Aorta (tissue), 5 donors: ENCODE data around the gene SMAD1. TPM values are rescaled to one million over a fixed set of nuclear protein-coding genes. Genes with fewer than 3 reads are reported as not detected.
A peak's percentile ranks its signal among the peaks of the same experiment; 100 is the strongest.

Experiments
- ATAC-seq: fragments of 200-7000 bp; cut with Tn5 transposase; one replicate; pipeline ENCODE4 v1.9.1; 2022; ENCODE audit warnings: moderate library complexity; ENCODE audit not compliant: low FRiP score
- DNase-seq, 2 donors: peaks; one replicate each; pipeline ENCODE4 v3.0.0-alpha.2; 2020
- H3K27ac ChIP-seq, 2 donors: one replicate each; pipeline ENCODE4 v1.5.1; 2013; ENCODE audit warnings: low read length in 2 of 2, mild to moderate bottlenecking in 2 of 2, moderate library complexity in 2 of 2, control low read depth in 1 of 2, inconsistent platforms in 1 of 2, low read depth in 1 of 2
- H3K27me3 ChIP-seq, 2 donors: one replicate each; pipeline ENCODE4 v1.6.1; 2013; ENCODE audit warnings: control low read depth in 1 of 2, low read length in 1 of 2, mild to moderate bottlenecking in 1 of 2, moderate library complexity in 1 of 2; ENCODE audit not compliant: insufficient read depth in 2 of 2, control insufficient read depth in 1 of 2
- H3K36me3 ChIP-seq, 2 donors: one replicate each; pipeline ENCODE4 v1.6.1; 2013; ENCODE audit warnings: control low read depth in 1 of 2, low read length in 1 of 2, mild to moderate bottlenecking in 1 of 2; ENCODE audit not compliant: insufficient read depth in 2 of 2, control insufficient read depth in 1 of 2
- H3K4me1 ChIP-seq, 2 donors: one replicate each; pipeline ENCODE4 v1.6.1; 2013; ENCODE audit warnings: low read length in 2 of 2, control low read depth in 1 of 2, mild to moderate bottlenecking in 1 of 2, moderate library complexity in 1 of 2; ENCODE audit not compliant: insufficient read depth in 2 of 2, control insufficient read depth in 1 of 2
- H3K4me3 ChIP-seq, 2 donors: one replicate each; pipeline ENCODE4 v1.5.1; 2013; ENCODE audit warnings: low read length in 2 of 2, control low read depth in 1 of 2, mild to moderate bottlenecking in 1 of 2
- H3K9me3 ChIP-seq: one replicate; pipeline ENCODE4 v1.6.1; 2013; ENCODE audit warnings: mild to moderate bottlenecking, low read length; ENCODE audit not compliant: control insufficient read depth
- whole genome bisulfite sequencing, 2 donors: extraction: QIAGEN DNeasy Blood & Tissue Kit; methylation state at CpG; one replicate each; pipeline ENCODE4 v1.1.7; 2013; 5-methylcytosine and 5-hydroxymethylcytosine counted together
- intact Hi-C, 2 donors: fragments of 100-400 bp; cut with DNase I; formaldehyde crosslinking; loops; one replicate each; pipeline versions ENCODE4 v1.14.2 to v1.15.0; 2022
- polyA plus RNA-seq, 2 donors: library from polyadenylated mRNA; stranded (reverse); fragments of 200-250 nt; gene quantifications; one replicate each; pipeline ENCODE4 v1.2.3, GENCODE V29; 2013
- total RNA-seq, 2 donors: library from RNA; stranded (reverse); fragmentation: NEBNext Ultra II Directional; extraction: Animal tissue kit (Norgen Biotek cat#: 25700); gene quantifications; one replicate each; pipeline ENCODE4 v1.2.1, GENCODE V29; 2021
- donor health status: healthy with polysubstance abuse.
- donor health status: Bipolar disorder and iron deficiency.
- donor health status: DM: no; HTN: no; CAD: no.
- donor health status: DM: no; HTN: no; CAD: no.
- donor health status: DM: yes; HTN: yes; CAD: no.

Gene SMAD1
- total and polyA plus RNA-seq, 4 donors, result 4.8 to 40.0 (median 11.6) TPM

DNA sequence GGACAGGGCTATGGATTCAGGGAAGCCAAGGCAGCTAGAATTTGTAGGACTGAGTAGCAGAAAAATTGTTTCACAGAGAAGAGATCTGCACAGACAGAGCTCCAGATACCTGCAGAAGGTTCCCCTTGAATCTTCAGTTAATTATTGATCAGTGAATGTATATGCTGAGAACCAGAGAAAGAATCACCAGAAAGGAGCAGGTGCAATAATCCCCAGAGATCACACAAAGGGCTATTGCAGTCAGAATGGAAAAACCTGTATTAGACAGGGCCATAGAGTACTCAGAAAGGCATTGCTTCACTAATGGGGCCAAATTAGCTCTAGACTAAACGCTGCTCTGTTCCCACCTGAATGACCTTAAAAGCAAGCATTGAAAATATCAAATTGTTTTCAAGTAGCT, 35.5 kb upstream of the SMAD1 start:
- 81 to 83% methylated on average over 1 of the region's 1 CpG for WGBS, 2 donors
- ATAC-seq (no peak), DNase-seq (no peak)
- Histone ChIP-seq H3K36me3 (no peaks in the 10 kb centered on the region), H3K27me3 (no peaks in the 10 kb centered on the region), H3K4me3 (no peak overlapping the region), H3K27ac (no peak overlapping the region), H3K9me3 (peaks cover 4% of the 10 kb centered on the region), H3K4me1 (no peaks in the 10 kb centered on the region)
- intact Hi-C loops, result no loop called here

DNA sequence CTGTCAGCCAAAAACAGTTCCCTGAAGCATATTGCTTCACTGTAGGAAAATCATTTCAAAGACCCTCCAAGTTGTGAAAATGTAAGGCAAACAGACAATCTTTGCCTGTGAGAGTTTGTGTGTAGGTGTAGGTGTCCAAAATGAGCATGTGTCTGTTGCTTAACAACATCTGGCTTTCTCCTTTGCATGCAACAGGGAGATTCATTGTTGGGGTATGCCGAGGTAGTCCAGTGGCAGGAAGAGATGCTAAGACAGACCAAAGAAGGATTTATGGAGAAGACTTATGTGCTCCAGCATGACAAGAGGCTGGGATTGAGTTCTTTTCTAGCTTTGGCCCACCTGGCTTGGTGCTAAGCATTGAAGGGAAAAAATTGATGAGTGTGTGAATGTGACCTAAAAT, 29.8 kb upstream of the SMAD1 start:
- 36 to 66% methylated on average over 1 of the region's 1 CpG for WGBS, 2 donors
- intact Hi-C loops, result no loop called here

DNA sequence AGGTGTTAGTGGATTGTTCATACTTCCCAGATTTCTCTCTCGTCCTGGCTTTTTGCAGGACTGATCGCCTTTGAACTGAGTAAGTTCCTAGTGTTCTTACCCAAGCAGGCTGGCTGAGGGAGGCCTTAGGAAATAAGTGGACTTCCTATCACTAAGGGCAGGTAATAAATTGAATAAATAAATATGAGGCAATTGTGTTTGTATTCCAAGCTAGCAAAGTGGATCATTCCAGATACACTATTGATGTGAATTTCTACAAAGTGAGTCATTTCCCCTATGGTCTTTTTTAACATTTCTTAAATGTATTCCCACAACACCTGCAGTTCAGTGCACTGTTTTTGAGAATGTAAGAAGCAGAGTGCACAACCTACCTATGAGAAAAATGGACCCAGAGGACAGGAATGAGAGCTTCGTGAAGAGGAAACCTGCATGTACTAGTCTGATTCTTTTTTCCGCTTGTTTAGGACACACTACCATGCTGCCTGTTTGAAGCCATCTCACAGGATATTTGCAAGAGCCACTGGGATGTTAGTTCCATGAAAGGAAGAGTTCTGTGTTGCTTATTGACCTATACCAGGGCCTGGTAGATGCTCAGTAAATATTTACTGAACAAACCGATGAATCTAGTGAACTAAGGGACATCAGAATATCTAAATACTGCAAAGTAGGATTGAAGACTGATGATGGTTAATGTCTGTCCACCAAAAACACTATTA, 29.0 kb upstream of the SMAD1 start:
- whole genome bisulfite sequencing, 2 donors, result 91% methylated on average over 5 of the region's 5 CpGs
- H3K4me1 ChIP-seq, result no peaks in the 10 kb centered on the region

More for the DNA sequence above, 29.8 kb upstream of the SMAD1 start:
- H3K4me3 ChIP-seq, result no peak overlapping the region
- no peak overlapping the region for H3K27ac ChIP-seq
- ATAC-seq (no peak), DNase-seq (no peak)
- no peaks in the 10 kb centered on the region for H3K4me1 ChIP-seq
- no peaks in the 10 kb centered on the region for H3K27me3 ChIP-seq
- no peaks in the 10 kb centered on the region for H3K36me3 ChIP-seq
- peaks cover 2% of the 10 kb centered on the region for H3K9me3 ChIP-seq

DNA sequence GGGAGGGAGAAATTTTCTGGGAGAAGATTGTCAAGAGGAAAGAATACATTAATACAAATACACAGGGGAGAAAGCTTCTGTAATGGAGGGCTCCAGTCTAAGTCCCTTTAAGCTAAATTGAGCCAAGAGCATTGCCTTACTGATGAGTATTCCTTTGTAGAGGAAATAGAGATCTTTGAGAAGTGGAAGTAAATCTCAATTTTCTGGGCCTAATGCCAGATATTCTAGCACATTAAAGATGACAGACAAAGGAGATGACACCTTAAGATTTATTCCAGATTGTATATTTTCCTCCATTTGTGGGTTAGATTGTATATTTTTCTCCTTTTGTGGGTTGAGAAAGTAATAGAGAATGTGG, 28.5 kb upstream of the SMAD1 start:
- intact Hi-C loops, result no loop called here
- H3K27me3 ChIP-seq, result no peaks in the 10 kb centered on the region
- H3K4me1 ChIP-seq, result no peaks in the 10 kb centered on the region
- H3K9me3 ChIP-seq, result peaks cover 2% of the 10 kb centered on the region
- ATAC-seq (no peak), DNase-seq (no peak)
- H3K4me3 ChIP-seq, result no peak overlapping the region
- H3K36me3 ChIP-seq, result no peaks in the 10 kb centered on the region
- H3K27ac ChIP-seq, result no peak overlapping the region

More for the DNA sequence above, 29.0 kb upstream of the SMAD1 start:
- H3K9me3 ChIP-seq, result peaks cover 2% of the 10 kb centered on the region
- no peak for ATAC-seq
- no peak for DNase-seq
- H3K27me3 ChIP-seq, result no peaks in the 10 kb centered on the region
- H3K4me3 ChIP-seq, result no peak overlapping the region
- no peaks in the 10 kb centered on the region for H3K36me3 ChIP-seq
- H3K27ac ChIP-seq, result no peak overlapping the region
- intact Hi-C loops, result no loop called here

DNA sequence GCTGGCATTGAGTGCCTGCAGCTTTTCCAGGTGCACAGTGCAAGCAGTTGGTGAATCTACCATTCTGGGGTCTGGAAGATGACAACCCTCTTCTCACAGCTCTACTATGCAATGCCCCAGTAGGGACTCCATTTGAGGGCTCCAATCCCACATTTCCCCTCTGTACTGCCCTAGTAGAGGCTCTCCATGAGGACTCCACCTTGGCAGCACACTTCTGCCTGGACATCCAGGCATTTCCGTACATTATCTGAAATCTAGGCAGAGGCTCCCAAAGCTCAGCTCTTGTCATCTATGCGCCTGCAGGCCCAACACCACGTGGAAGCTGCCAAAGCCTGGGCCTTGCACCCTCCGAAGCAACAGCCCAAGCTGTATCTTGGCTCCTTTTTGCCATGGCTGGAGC, 8.4 kb upstream of the SMAD1 start:
- Histone ChIP-seq H3K27me3 (no peaks in the 10 kb centered on the region), H3K27ac (no peak overlapping the region), H3K36me3 (no peaks in the 10 kb centered on the region), H3K9me3 (peaks cover 3% of the 10 kb centered on the region), H3K4me1 (no peaks in the 10 kb centered on the region), H3K4me3 (no peak overlapping the region)
- DNase-seq (no peak), ATAC-seq (no peak)
- intact Hi-C loops, result loop anchor here in 1 of 2 donors (10.0 kb wide), 1 partner anchor 142 kb away; the partner anchor contains the start of gene MMAA
- 80 to 85% methylated on average over 4 of the region's 4 CpGs for WGBS, 2 donors

DNA sequence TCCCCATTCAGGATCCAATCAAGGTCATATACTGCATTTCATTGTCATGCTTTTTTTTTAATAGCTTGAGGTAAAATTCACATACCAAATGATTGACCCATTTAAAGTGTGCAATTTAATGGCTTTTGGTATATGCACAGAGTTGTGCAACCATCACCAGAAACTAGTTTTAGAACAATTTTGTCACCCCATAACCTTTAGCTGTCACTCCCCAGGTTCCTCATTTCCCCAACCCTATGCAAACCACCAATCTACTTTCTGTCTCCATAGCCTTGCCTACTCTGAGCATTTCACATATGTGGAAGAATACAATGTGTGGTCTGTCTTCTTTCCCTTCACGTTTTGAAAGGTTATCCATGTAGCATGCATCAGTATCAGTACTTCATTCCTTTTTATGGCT, 1.4 kb upstream of the SMAD1 start:
- no peaks in the 10 kb centered on the region for H3K4me1 ChIP-seq
- no peak overlapping the region for H3K4me3 ChIP-seq
- no peaks in the 10 kb centered on the region for H3K36me3 ChIP-seq
- H3K27me3 ChIP-seq, result no peaks in the 10 kb centered on the region
- ATAC-seq (no peak), DNase-seq (no peak)
- intact Hi-C loops, result loop anchor here (5.0 to 10.0 kb wide), 5 partner anchors 72 to 385 kb away; partner anchors contain the start of genes ABCE1 (in 1 of the 2), ANAPC10 (in 1 of the 2) and OTUD4 (in 1 of the 2)
- H3K9me3 ChIP-seq, result no peaks in the 10 kb centered on the region
- H3K27ac ChIP-seq, result no peak overlapping the region
- WGBS, 2 donors, result 58 to 62% methylated on average over 1 of the region's 1 CpG

DNA sequence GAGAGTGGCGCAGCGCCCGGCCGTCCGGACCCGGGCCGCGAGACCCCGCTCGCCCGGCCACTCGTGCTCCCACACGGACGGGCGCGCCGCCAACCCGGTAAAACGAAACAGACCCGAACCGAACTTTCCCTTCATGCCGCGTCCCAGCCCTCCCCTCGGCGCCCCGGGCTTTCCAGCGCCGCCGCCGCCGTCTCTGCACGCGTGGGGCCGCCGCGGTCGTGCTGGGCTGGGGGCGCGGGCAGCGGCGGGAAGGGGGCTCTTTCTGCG, 222 bp downstream of the SMAD1 start:
- H3K27ac ChIP-seq, result peak overlapping the region; percentile 40 to 74
- WGBS, 2 donors, result 0 to 1% methylated on average over 8 to 42 of the region's 42 CpGs
- DNase-seq (no peak), ATAC-seq (no peak)
- H3K36me3 ChIP-seq, result no peaks in the 10 kb centered on the region
- intact Hi-C loops, result loop anchor here (5.0 to 10.0 kb wide), 5 partner anchors 70 to 387 kb away; partner anchors contain the start of genes ABCE1 (in 1 of the 2), ANAPC10 (in 1 of the 2) and OTUD4 (in 1 of the 2)
- peak overlapping the region; percentile 70 to 86 for H3K4me3 ChIP-seq
- H3K27me3 ChIP-seq, result no peaks in the 10 kb centered on the region
- peaks cover 2% of the 10 kb centered on the region in 2 donors for H3K4me1 ChIP-seq
- H3K9me3 ChIP-seq, result no peaks in the 10 kb centered on the region

DNA sequence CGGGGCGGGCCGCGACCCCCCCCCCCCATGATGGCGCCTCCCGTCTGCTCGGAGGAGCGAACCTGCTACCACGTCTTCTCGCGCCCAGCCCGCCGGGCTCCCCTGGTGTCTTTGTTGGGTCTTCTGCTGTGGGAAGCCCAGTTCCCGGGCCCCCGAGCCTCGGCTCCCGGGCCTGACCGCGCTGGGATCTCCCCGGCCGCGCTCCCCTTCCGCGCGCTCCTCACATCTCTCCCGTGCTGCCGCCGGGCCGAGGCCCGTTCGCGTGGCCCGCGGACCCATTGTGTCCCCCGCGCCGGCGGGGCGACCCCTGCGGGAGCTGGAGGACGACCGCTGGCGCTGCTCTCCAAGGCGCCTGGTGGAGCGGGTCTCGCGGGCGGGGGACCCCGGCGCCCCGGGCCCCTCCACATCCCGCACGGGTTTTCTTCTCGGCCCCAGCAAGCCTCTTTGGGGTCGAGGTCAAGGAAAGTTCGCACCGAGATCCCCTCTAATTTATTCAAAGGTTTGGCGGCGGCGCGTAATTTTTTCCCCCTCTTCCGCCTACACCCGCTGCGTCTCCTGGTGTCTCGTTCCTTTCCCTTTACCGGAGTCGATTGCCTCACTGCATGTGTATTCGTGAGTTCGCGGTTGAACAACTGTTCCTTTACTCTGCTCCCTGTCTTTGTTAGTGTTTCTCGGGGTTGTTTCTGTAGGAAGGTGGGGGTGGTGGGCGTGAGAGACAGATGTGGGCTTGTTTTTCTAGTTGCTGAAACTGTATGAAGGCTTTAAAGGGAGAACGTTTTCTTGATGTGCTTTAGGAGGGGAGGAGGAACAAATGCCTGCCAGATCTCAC, 770 bp downstream of the SMAD1 start:
- peaks cover 2% of the 10 kb centered on the region in 2 donors for H3K4me1 ChIP-seq
- H3K27ac ChIP-seq, result peak overlapping the region; percentile 40 to 74
- H3K4me3 ChIP-seq, result peak overlapping the region; percentile 70 to 86
- 0% methylated on average over 54 to 73 of the region's 73 CpGs for WGBS, 2 donors
- H3K9me3 ChIP-seq, result no peaks in the 10 kb centered on the region
- H3K27me3 ChIP-seq, result no peaks in the 10 kb centered on the region
- intact Hi-C loops, result loop anchor here (5.0 to 10.0 kb wide), 5 partner anchors 70 to 388 kb away; partner anchors contain the start of genes ABCE1 (in 1 of the 2), ANAPC10 (in 1 of the 2) and OTUD4 (in 1 of the 2)
- ATAC-seq (peak; percentile 62), DNase-seq (peak; percentile 65 to 79)
- no peaks in the 10 kb centered on the region for H3K36me3 ChIP-seq
